SKM-1 treated with dmso at 0.1 percent for 144 hours (cell line): ENCODE data around the gene RBBP8NL.
"Not testable (repeated sequence)": the region's sequence is repeated elsewhere in the genome, so short reads cannot be mapped to it uniquely, and the experiment has no call there.

Experiments used
- DNase-seq: peaks from one replicate; lab custom pipeline; 2025; ENCODE audit not compliant: unreplicated experiment; lab: John Stamatoyannopoulos, UW

Gene RBBP8NL

GRCh38 chr20:62377615-62378178 is 49.6 kb downstream of the RBBP8NL start:
- no peak for DNase-seq

- DNase-seq: no peak
Observed at GRCh38 chr20:62377064-62377461, 50.3 kb downstream of the RBBP8NL start.

- no peak for DNase-seq
Observed at GRCh38 chr20:62376112-62377063, 51.0 kb downstream of the RBBP8NL start.

- no peak for DNase-seq
Observed at GRCh38 chr20:62374331-62375152, 52.8 kb downstream of the RBBP8NL start.

GRCh38 chr20:62373631-62374179 is 53.6 kb downstream of the RBBP8NL start:
- not testable (repeated sequence) for DNase-seq

- no peak for DNase-seq
Observed at GRCh38 chr20:62372042-62372993, 55.0 kb downstream of the RBBP8NL start.

DNA sequence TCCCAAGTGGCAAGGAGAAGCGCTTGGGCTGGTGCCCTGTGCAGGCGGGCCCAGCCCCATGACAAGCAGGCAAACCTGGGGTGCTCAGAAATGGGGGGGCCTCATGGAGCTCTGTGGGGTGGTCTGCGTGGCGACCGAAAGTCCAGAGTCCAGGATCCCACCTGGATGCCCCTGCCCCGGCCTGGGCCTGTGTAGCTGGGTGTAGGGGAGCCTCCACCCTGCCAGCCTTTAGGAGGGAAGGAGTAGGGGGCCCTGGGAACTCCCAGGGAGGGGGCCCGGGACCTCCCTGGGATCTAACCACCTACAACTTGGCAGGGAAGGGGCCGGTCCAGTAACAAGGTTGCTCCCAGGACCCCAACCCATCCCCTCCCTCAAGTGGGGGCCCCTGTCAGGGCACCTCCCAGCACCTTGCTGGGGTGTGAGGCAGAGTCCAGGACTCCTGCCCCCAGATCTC is 55.7 kb downstream of the RBBP8NL start:
- no peak for DNase-seq

- DNase-seq: no peak
Observed at GRCh38 chr20:62370807-62371587, 56.3 kb downstream of the RBBP8NL start.

GRCh38 chr20:62370115-62370806 is 57.1 kb downstream of the RBBP8NL start:
- no peak for DNase-seq

DNA sequence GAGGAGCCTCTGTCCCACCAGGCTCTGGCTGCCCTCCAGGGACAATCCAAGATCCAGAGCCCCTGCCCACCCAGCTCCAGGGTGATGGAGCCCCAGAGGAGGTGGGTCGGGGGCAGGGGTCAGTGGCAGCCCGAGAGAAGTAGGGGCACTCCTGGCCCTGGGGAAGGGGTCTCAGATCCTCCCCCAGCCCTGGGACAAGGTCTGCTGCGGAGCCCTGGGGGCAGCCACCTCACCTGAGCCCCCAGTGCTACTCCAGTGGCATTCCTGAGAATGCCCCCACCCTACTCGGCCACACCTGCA is 57.6 kb downstream of the RBBP8NL start:
- DNase-seq: no peak

- DNase-seq: no peak
Observed at GRCh38 chr20:62368976-62369814, 58.1 kb downstream of the RBBP8NL start.

GRCh38 chr20:62368392-62368975 is 58.9 kb downstream of the RBBP8NL start:
- no peak for DNase-seq

DNA sequence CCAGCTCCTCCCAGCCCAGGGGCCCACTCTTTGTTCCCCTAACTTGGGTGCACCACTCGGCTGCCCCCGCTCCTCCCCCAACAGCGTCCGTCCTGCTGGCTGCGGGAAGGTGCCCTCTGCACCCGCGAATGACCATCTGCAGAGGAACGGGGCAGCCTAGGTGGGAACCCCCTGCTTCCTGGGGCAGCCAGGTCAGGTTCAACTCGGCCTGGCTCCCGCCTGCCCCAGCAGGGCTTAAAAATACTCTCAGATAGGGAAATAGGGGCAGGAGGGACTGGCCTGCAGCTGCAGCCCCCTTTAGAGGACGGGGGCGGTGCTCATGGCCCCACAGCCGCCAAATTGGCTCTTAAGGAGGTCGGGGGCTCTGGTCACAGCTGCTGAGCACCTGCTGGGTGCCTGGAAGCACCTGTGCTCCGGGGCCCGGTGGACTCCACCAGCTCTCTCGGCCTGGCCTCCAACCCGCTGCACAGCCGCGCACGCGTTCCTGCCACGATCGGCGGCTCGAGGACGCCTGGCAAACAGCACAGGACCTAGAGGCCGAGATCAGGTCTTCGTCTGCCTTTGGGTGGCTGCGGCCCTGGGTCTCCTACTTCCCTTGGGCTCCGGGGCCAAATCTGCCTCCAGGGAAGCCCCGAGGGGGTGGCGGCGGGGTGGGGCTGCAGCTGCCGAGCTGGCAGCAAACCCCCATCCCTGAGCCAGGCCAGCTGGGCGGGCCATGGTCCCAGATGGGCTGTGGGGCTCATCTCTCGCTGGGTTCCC is 59.5 kb downstream of the RBBP8NL start:
- DNase-seq: no peak

DNA sequence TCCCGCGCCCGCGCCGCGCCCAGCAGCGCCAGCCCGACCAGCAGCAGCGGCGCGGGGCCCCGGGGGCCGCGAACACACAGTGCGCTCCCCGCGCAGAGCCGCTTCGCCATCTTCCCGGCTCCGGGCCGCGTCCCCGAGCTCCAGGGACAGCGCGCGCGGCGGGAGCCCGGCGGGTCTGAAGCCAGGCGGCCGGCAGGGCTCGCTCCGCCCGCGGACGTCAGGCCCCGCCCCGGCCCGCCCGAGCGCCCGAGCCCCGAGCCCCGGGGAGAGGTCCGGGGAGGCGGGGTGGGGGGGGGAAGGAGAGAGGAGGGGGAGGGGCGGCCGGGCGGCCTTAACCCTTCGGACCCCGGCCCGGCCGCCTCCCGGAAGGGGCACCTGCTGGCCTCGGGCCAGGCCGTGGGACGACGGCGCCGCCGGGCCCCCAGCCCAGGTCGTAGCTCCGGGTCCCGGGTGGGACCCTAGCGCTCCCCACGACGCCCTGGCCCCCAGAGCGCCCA is 60.2 kb downstream of the RBBP8NL start, which contains the start of gene LAMA5:
TSS of gene LAMA5 (minus strand) at position 177 of the 497 bp plus-strand sequence. CDS start at position 110, 67 bp downstream.
- no peak for DNase-seq

DNA sequence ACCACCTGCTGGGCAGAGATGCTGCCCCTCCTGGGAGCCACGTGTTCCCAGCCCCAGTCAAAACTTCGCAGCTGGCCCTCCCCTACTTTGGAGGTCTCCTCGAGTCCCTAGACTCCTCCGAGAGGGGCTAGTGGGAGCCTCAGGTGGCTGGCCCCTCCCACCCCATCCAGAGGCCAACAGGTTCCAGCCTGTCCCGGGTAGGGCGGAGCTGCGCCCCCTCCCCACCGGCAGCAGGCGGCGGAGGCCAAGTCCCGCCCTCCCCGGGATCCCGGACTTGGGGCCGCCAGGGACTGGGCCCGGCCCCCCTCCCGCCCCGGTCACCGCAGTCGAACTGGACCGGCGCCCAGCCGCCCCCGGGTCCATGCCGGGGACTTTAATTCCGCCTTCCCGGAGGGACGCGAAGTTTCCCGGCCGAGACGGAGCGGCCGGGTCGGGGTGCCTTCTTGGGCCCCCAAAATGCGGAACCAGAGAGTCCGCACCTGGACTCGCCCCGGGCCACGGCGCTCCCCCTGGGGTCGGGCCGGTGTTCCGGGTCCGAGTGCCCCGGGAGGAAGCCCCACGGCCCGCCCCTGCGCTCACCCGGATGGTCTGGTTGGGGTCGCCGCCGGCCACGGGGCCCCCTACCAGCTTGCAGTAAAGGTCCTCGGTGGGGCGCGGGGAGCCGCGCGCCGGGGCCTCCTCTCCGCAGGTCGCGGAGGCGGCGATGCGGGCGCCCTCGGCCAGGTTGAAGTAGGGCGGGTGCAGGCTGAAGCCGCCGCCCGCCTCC is 60.8 kb downstream of the RBBP8NL start:
- DNase-seq: no peak
